Measurements from ENCODE around the gene TECPR2.

- no peak for TF ChIP-seq CTCF (IDR thresholded peaks at IDR 0.05; ENCODE audit: low read depth, low read length, poor library complexity, severe bottlenecking)
- TF ChIP-seq EZH2phosphoT487 (IDR thresholded peaks at IDR 0.05; ENCODE audit: borderline replicate concordance, low read length): no peak
These were observed 146.3 kb downstream of the TECPR2 start for GRCh38 chr14:102508774-102509745.

Data from DOHH2 (cell line).